Endometrial microvascular endothelial cells (primary cell): ENCODE measurements around the gene INPP4B. TPM values are rescaled to one million over a fixed set of nuclear protein-coding genes. Genes with fewer than 3 reads are reported as not detected.
"Not testable (repeated sequence)": the region's sequence is repeated elsewhere in the genome, so short reads cannot be mapped to it uniquely, and the experiment has no call there.

ENCODE experiments used
- in situ Hi-C: cut with HindIII; loops from 2 replicates; pipeline ENCODE4 v1.10.0; 2017; ENCODE audit warnings: low sequenced_read_pairs, low pct_unique_long_range_greater_than_20kb; ENCODE audit errors: inconsistent ontology term
- total RNA-seq: library from RNA; depleted of rRNA; stranded (reverse); fragments of >200 nt; gene quantifications from one replicate; pipeline ENCODE4 v1.2.3, GENCODE V29; 2015; ENCODE audit errors: inconsistent ontology term

The INPP4B gene
- total RNA-seq, 1 donor from 2014 or later, result 0.46 TPM

DNA sequence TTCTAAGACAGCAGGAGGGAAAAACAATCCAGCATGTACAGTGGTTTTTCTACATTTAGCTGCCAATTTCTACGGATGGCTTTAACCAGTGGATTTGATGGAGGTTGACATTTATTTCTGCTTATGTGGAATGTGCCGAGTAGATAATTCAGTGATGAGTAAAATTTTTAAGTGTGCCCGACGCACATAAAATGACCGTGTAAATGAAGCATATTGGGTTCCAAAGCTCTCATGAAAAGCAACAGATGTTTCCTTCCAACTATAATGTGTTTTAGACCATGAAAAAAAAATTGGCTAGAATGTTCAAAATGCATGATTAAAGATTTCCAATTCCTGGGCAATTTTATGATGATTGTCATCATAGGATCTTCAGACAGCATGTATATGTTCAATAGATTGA, 14.1 kb downstream of the INPP4B start:
- in situ Hi-C loops, result no loop called here

DNA sequence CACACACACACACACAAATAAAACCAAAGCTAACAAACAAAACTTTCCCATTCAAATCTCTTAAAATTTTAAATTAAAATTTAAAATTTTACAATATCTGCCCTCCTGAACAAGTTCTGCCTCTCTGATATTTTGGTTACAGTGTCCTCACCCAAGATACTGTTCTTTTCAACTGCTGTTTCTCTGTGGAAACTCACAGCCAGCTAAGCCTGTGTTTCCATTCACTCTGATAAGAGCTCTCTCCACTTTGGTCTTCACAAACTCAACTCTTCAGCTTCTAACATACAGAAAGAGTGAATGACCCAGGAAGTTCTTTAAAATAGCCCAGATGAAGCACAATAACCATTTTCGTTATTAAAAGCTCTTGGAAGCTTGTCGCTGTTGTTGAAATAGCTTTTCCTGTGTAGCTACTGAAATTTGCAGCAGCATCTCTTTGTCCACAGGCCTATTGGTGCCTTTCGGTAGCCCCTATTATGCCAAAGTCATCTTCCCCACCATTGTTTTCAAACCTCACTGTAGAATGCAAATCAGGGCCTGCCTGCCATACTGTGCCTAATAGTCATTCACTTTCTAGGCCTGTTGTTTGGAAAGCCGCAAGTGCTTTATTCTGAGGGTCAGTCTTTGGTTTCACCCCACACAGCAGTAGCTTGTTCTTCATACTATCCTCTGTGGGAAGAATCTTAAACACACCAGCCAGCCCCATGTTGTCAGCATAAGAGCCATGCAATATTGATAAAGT, 19.4 kb downstream of the INPP4B start:
- in situ Hi-C loops, result no loop called here

DNA sequence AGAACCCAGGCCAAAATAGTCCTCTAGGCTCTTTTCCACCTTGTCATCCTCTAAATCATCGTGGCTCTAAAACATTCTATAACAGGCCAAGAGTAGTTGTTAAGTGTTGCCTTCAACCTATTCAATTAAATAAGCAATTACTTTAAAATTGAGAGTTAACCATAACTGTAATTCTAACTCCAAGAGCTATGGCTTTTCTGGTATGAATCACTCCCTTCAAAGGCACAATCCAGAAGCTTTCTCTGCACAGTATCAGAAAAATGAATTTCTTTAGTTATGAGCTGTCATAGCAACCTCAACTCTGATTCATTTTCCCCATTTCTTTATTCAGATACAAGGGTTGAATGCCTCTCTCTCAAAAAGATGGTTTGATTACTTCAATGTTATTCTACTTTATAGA, 21.7 kb downstream of the INPP4B start:
- in situ Hi-C loops, result no loop called here

DNA sequence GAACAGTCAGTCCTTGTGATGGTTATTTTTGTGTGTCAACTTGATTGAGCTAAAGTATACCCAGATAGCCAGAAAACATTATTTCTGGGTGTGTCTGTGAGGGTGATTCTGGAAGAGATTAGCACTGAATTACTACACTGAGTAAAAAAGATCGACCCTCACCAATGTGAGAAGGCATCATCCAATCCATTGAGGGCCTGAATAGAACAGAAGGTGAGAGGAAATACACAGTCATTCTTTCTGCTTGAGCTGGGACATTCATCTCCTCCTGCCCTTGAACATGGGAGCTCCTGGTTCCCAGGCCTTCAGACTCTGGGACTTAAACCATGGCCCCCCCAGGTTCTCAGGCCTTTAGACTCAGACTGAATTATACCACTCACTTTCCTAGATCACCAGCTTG, 22.3 kb downstream of the INPP4B start:
- in situ Hi-C loops, result no loop called here

GRCh38 chr4:142818476-142818875, 27.6 kb downstream of the INPP4B start:
- in situ Hi-C loops, result no loop called here

GRCh38 chr4:142818031-142818430, 28.1 kb downstream of the INPP4B start:
- in situ Hi-C loops, result no loop called here

- in situ Hi-C loops, result no loop called here
Measured at GRCh38 chr4:142817442-142817841, 28.7 kb downstream of the INPP4B start.

- in situ Hi-C loops, result no loop called here
Measured at GRCh38 chr4:142815834-142816233, 30.3 kb downstream of the INPP4B start.

GRCh38 chr4:142813388-142813787, 32.7 kb downstream of the INPP4B start:
- in situ Hi-C loops, result no loop called here

DNA sequence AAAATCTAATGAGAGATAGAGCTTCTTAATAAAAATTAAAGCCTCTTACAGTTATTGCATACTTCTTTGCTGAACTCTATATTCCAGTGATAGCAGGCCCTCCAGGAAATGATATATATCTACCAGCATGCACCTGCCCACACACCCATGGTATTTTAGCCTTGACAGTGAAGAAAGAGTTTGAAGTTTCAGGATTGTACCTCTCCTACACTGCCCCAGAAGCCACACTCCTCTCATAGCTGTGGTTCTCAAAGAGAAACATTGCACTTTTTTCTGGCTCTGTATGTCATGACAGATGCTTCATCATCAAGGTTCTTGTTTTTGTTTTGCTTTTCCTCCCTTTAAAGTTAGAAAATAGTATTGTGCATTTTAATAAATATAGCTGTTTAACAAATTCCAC, 34.0 kb downstream of the INPP4B start:
- in situ Hi-C loops, result no loop called here

DNA sequence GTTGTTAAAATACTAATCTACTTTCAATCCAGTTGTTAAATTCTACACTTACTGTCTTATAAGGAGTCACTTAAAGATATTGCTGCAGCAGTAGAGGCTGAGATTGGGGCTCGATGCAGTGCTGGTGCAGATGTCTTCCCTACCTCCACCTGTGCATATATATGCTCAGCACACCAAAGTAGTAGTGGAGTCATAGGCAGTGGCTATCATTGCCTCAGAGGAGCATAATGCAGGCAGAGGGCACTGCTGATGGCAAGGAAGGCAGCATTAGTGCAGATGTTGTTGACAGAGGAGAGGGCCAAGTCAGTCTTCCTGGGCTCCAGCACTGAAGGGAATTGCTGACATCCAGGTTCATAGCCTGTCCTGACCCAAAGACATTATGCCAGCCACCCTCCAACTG, 35.1 kb downstream of the INPP4B start:
- in situ Hi-C loops, result no loop called here

GRCh38 chr4:142809559-142809958, 36.5 kb downstream of the INPP4B start:
- in situ Hi-C loops, result no loop called here

DNA sequence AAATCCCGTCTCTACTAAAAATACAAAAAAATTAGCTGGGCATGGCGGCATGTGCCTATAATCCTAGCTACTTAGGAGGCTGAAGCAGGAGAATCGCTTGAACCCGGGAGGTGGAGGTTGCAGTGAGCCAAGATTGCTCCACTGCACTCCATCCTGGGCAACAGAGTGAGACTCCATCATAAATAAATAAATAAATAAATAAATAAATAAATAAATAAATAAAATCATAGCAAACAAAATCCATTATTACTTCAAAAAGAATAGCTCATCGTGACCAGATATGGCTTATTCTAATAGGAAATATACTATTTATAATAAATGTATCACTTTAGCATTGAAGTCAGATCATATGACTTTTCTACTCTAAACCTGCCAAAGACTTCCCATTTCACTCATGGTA, 42.2 kb downstream of the INPP4B start:
- in situ Hi-C loops, result not testable (repeated sequence)

DNA sequence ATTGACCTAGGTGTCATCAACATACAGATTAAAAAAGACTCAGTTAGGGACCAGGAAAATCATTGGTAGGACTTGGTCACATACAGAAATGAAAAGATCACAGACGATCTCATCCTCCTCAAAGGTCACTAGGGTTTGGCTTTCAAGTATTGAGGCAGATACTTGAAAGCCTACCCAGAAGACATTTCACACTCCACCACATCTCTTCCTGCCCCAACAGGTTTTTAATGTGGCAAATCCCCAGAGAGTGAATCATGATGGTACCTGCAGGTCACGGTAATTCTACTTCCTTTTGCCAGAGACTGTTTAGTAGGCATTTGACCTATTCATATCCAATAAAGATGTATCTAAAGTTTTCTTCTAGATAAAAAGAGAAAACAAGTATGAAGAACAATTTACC, 44.1 kb downstream of the INPP4B start:
- in situ Hi-C loops, result no loop called here

DNA sequence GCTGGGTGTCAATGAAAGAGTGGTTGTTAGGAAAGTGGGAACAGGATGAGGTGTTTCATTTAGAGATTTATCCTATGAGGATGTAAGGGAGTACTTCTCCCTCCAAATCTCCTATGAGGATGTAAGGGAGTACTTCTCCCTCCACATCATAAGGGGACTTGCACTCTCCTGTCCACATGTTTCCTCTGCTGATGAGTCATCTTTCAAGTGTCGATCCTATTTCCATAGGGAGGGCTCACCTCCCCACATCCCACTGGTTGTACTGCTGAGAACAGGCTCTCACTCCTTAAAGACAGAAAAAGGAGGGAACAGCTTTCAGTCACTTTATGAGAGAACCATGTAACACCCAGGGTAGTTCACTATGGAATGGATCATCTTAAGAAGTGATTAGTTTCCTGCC, 65.0 kb downstream of the INPP4B start:
- in situ Hi-C loops, result no loop called here

- in situ Hi-C loops, result no loop called here
Measured at GRCh38 chr4:142778900-142779299, 67.2 kb downstream of the INPP4B start.

DNA sequence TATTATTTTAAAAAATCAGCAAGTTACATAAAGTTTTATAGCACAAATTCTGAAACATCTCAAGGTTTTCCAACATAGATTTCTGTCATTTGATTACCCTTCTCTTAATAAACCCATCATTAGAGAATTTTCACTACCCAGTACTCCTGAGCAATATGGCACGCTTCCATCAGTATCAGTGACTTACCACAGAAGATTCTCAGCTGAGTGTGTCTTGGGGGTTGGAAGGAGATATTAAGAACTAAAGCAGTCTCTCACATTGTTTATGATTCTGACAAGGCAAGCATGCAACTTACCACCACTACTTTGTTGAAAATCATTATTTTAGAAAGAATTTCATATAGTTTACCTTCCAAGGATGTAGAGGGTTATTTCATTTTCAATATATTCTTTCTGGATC, 67.7 kb downstream of the INPP4B start:
- in situ Hi-C loops, result no loop called here

- in situ Hi-C loops, result no loop called here
Measured at GRCh38 chr4:142777045-142777743, 68.9 kb downstream of the INPP4B start.

DNA sequence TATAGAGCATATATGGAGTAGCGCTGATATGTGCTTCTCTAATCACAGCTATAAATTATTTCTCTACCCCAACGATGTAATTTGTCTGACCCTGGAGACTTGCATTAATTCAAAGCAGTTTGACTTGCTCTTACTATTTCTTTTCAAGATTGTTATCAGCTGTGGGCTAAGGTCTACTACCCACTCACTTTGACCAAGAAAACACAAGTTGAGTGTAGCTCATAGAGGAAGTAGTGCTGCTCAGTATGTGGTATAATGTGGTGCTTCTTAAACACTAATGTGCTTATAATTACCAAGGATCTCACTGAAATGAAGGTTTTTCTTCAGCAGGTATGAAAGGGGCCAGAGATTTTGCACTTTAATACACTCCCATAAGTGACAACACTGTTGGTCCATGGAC, 70.1 kb downstream of the INPP4B start:
- in situ Hi-C loops, result no loop called here

- in situ Hi-C loops, result no loop called here
Measured at GRCh38 chr4:142773505-142773904, 72.6 kb downstream of the INPP4B start.

DNA sequence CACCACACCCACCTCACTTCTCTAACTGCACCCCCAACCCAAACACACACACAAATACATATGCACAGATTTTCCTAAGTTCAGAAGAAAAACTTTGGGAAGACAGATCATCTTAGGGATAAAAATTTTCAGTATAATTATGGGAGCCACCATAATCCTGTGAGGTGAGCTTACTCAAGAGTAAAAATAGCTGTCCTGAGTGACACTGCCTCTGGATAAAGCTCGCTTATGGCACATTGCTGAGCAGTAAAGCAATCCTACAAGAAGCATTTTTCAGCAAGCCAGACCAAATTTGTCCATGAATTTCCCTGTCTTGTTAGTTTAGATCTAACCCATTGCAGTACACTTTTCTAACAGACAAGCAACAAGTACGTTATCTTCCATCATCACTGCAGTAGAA, 83.8 kb downstream of the INPP4B start:
- in situ Hi-C loops, result no loop called here
